ENCODE measurements around the gene CFAP97D2. TPM values are rescaled to one million over a fixed set of nuclear protein-coding genes. Genes with fewer than 3 reads are reported as not detected.
"Not testable (repeated sequence)": the region's sequence is repeated elsewhere in the genome, so short reads cannot be mapped to it uniquely, and the experiment has no call there.

The CFAP97D2 gene
- total RNA-seq, 5 donors from 2014 or later (not counting 1 experiment from before 2014, with no cell fraction given), result 0.92 to 4.5 (median 2.6) TPM

DNA sequence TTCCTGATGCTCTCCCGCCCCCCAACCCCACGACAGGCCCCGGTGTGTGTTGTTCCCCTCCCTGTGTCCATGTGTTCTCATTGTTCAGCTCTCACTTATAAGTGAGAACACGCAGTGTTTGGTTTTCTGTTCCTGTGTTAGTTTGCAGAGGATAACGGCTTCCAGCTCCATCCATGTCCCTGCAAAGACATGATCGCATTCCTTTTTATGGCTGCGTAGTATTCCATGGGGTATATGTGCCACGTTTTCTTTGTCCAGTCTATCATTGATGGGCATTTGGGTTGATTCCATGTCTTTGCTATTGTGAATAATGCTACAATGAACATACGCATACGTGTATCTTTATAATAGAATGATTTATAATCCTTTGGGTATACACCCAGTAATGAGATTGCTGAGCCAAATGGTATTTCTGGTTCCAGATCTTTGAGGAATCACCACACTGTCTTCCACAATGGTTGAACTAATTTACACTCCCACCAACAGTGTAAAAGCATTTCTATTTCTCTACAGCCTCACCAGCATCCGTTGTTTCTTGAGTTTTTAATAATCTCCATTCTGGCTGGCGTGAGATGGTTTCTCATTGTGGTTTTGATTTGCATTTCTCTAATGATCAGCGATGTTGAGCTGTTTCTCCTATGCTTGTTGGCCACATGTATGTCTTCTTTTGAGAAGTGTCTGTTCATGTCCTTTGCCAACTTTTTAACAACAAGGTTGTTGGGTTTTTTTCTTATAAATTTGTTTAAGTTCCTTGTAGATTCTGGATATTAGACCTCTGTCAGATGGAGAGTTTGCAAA, 20.0 kb upstream of the CFAP97D2 start:
- Mint-ChIP-seq H3K27ac (peak overlapping the region; percentile 77 to 97), H3K4me3 (peak overlapping the region in 1 of 3 donors; percentile 13), H3K4me1 (peaks cover 75 to 84% (median 82%) of the 10 kb centered on the region in 3 donors)
- H3K36me3 Mint-ChIP-seq; ATAC-seq (replicated peaks in 1 of 4); H3K4me3 ChIP-seq (ENCODE audit: control insufficient read depth in 1 of 2, extremely low read depth in 1 of 2, low read length in 1 of 2); DNase-seq; H3K9me3 ChIP-seq; H3K36me3 ChIP-seq (ENCODE audit: control insufficient read depth in 2 of 2, extremely low read depth in 1 of 2, insufficient read depth in 1 of 2, low read length in 1 of 2); H3K27me3 ChIP-seq (replicated peaks in 1 of 2; ENCODE audit: control insufficient read depth in 2 of 2, extremely low read depth in 1 of 2, insufficient read depth in 2 of 2, low read length in 1 of 2); CTCF ChIA-PET; H3K9me3 Mint-ChIP-seq; H3K27ac ChIP-seq (ENCODE audit: low read length); H3K27me3 Mint-ChIP-seq: not testable (repeated sequence)
- peaks cover 27 to 75% of the 10 kb centered on the region in 2 experiments for H3K4me1 ChIP-seq (ENCODE audit: control insufficient read depth in 1 of 2, extremely low read depth in 1 of 2, insufficient read depth in 2 of 2, low read length in 2 of 2)
- 93% methylated on average over 3 of the region's 13 CpGs for WGBS (ENCODE audit: insufficient coverage)
- POLR2A ChIA-PET, result interaction anchor here (0.6 to 0.9 kb wide), 2 partner anchors 16 to 48 kb away, joined by 3 read pairs; no protein-coding TSS in a partner anchor

DNA sequence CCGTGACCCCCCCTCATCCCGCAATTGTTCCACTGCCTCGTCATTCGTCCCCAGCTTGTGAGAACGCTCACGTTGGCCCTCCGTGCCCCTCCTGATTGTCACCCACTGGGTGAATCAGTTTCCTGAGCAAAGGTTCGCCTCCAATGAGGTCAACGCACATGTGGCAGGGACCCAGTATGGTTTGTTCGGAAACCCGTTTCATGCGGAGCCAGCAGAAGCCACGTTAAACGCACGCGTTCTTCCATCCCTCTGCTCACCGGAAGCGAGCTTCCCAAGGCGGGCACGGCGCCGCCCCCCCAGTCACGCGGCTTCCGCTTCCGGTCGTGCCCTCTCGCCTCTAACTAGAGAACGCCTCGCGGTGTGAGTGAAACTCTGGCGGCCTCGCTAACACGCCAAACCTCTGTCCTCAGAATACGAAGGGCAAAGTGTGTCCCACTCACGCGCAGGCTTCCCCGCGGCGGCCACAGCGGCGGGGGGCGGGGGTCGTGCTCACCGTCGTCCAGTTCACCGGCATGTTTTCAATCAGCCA, 18.0 kb upstream of the CFAP97D2 start:
- WGBS (ENCODE audit: insufficient coverage), result 89% methylated on average over 43 of the region's 47 CpGs
- Histone ChIP-seq H3K4me3 (ENCODE audit: control insufficient read depth in 1 of 2, extremely low read depth in 1 of 2, low read length in 1 of 2) (no peak overlapping the region), H3K4me1 (ENCODE audit: control insufficient read depth in 1 of 2, extremely low read depth in 1 of 2, insufficient read depth in 2 of 2, low read length in 2 of 2) (peaks cover 23 to 78% of the 10 kb centered on the region in 2 experiments), H3K36me3 (ENCODE audit: control insufficient read depth in 2 of 2, extremely low read depth in 1 of 2, insufficient read depth in 1 of 2, low read length in 1 of 2) (no peaks in the 10 kb centered on the region), H3K27me3 (replicated peaks in 1 of 2; ENCODE audit: control insufficient read depth in 2 of 2, extremely low read depth in 1 of 2, insufficient read depth in 2 of 2, low read length in 1 of 2) (peaks cover 0 to 7% of the 10 kb centered on the region in 2 experiments), H3K27ac (ENCODE audit: low read length) (peak overlapping the region; percentile 63), H3K9me3 (no peaks in the 10 kb centered on the region)
- no peaks in the 10 kb centered on the region for H3K27me3 Mint-ChIP-seq
- peaks cover 0 to 6% (median 0%) of the 10 kb centered on the region in 3 donors for H3K9me3 Mint-ChIP-seq
- H3K4me1 Mint-ChIP-seq, result peaks cover 86 to 91% (median 90%) of the 10 kb centered on the region in 3 donors
- no peak for ATAC-seq (replicated peaks in 1 of 4)
- peak overlapping the region in 2 of 3 donors; percentile 6 to 76 for H3K4me3 Mint-ChIP-seq
- CTCF ChIA-PET, result no interaction called here
- peak overlapping the region; percentile 95 to 97 for H3K27ac Mint-ChIP-seq
- peak in 1 of 35 experiments; percentile 21 for DNase-seq
- H3K36me3 Mint-ChIP-seq, result no peaks in the 10 kb centered on the region
- POLR2A ChIA-PET, result interaction anchor here in 1 of 2 donors (1.5 kb wide), 1 partner anchor 10 kb away, joined by 4 read pairs; no protein-coding TSS in a partner anchor

DNA sequence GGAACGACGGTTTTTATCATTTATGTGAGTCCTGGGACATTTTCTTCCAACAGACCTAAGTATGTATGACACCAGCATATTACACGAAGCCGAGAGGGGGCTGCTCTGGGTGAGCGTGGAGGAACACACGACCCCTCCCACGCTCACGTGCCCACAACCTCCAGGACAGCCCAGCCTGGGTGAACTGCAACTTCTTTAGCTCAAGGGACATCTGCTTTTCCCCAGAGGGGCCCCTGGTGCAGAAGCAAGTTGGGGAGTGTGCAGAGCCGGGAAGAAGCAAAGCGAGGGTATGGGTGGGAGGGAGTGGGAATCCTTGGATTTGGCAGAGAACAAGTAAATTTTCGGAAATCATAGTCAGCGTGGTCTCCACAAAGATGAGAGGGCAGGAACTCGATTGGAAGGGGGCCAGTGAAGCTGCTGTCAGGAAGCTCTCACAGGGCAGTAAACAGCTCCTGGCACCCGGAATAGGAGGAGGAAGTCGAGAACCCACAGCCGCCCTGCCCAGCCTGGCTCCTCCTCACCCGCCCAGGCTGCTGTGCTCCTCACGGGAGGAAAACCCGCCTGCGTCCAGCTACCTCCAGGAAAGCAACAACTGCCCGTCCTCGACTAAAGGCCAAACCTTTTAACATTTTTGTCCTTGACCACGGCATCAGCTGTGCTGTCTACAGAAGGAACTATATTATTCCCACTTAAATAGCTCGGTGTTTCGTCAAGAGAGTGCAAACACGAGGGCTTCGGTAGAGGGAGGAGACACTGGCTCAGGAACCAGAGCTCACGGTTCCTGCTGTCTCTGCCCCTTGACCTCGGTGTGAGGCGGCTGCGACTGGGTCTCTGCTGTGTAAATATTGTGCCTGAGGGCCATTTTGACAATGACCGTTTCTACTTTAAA, 17.2 kb upstream of the CFAP97D2 start:
- Mint-ChIP-seq H3K36me3 (no peaks in the 10 kb centered on the region), H3K4me1 (peaks cover 87 to 92% (median 91%) of the 10 kb centered on the region in 3 donors), H3K27ac (peak overlapping the region; percentile 95 to 97), H3K27me3 (no peaks in the 10 kb centered on the region), H3K4me3 (peak overlapping the region; percentile 73 to 76 (median 73)), H3K9me3 (peaks cover 0 to 6% (median 0%) of the 10 kb centered on the region in 3 donors)
- WGBS (ENCODE audit: insufficient coverage), result 22% methylated on average over 14 of the region's 32 CpGs
- no peaks in the 10 kb centered on the region for H3K9me3 ChIP-seq
- H3K4me3 ChIP-seq (ENCODE audit: control insufficient read depth in 1 of 2, extremely low read depth in 1 of 2, low read length in 1 of 2), result peak overlapping the region; percentile 30 to 43
- H3K27ac ChIP-seq (ENCODE audit: low read length), result peak overlapping the region; percentile 63
- ATAC-seq (replicated peaks in 1 of 4) (peak; percentile 81 to 89 (median 86)), DNase-seq (peak in 24 of 35 experiments; percentile 36 to 66 (median 48))
- H3K36me3 ChIP-seq (ENCODE audit: control insufficient read depth in 2 of 2, extremely low read depth in 1 of 2, insufficient read depth in 1 of 2, low read length in 1 of 2), result no peaks in the 10 kb centered on the region
- POLR2A ChIA-PET, result interaction anchor here in 1 of 2 donors (0.9 to 1.5 kb wide), 2 partner anchors 11 to 14 kb away, joined by 4 read pairs; no protein-coding TSS in a partner anchor
- CTCF ChIA-PET, result interaction anchor here in 1 of 2 donors (0.8 to 1.3 kb wide), 2 partner anchors 11 to 13 kb away, joined by 3 to 5 read pairs; no protein-coding TSS in a partner anchor
- H3K4me1 ChIP-seq (ENCODE audit: control insufficient read depth in 1 of 2, extremely low read depth in 1 of 2, insufficient read depth in 2 of 2, low read length in 2 of 2), result peaks cover 22 to 79% of the 10 kb centered on the region in 2 experiments
- peaks cover 0 to 11% of the 10 kb centered on the region in 2 experiments for H3K27me3 ChIP-seq (replicated peaks in 1 of 2; ENCODE audit: control insufficient read depth in 2 of 2, extremely low read depth in 1 of 2, insufficient read depth in 2 of 2, low read length in 1 of 2)

DNA sequence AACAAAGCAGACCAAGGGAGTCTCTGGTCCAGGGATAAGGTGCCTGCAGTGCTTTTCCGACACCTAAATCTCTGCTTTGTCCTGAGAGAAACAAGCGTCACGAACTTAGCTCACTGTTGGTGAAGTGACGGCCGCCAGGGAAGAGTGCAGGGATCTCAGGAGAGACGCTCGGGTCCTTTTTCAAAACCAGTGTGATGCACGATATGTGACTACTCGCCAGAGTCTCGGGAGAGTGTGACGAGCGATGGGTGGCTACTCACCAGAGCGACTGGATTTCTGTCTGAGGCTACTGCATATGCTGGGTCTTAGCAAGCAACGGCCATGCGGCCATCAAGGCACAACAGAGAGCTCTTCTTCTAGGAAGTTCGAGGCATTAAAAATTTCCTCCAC, 16.5 kb upstream of the CFAP97D2 start:
- DNase-seq (no peak), ATAC-seq (replicated peaks in 1 of 4) (no peak)
- Histone ChIP-seq H3K4me3 (ENCODE audit: control insufficient read depth in 1 of 2, extremely low read depth in 1 of 2, low read length in 1 of 2) (peak overlapping the region in 1 of 2 donors; percentile 43), H3K36me3 (ENCODE audit: control insufficient read depth in 2 of 2, extremely low read depth in 1 of 2, insufficient read depth in 1 of 2, low read length in 1 of 2) (no peaks in the 10 kb centered on the region), H3K9me3 (no peaks in the 10 kb centered on the region), H3K27ac (ENCODE audit: low read length) (peak overlapping the region; percentile 19), H3K4me1 (ENCODE audit: control insufficient read depth in 1 of 2, extremely low read depth in 1 of 2, insufficient read depth in 2 of 2, low read length in 2 of 2) (peaks cover 20 to 77% of the 10 kb centered on the region in 2 experiments), H3K27me3 (replicated peaks in 1 of 2; ENCODE audit: control insufficient read depth in 2 of 2, extremely low read depth in 1 of 2, insufficient read depth in 2 of 2, low read length in 1 of 2) (peaks cover 0 to 10% of the 10 kb centered on the region in 2 experiments)
- Mint-ChIP-seq H3K27ac (peak overlapping the region; percentile 95 to 97), H3K36me3 (no peaks in the 10 kb centered on the region), H3K9me3 (peaks cover 0 to 6% (median 0%) of the 10 kb centered on the region in 3 donors), H3K4me3 (peak overlapping the region in 2 of 3 donors; percentile 73 to 76), H3K27me3 (no peaks in the 10 kb centered on the region), H3K4me1 (peaks cover 89 to 92% (median 91%) of the 10 kb centered on the region in 3 donors)
- POLR2A ChIA-PET, result interaction anchor here in 1 of 2 donors (0.9 to 1.5 kb wide), 2 partner anchors 12 to 13 kb away, joined by 4 read pairs; no protein-coding TSS in a partner anchor
- WGBS (ENCODE audit: insufficient coverage), result 94% methylated on average over 15 of the region's 16 CpGs
- CTCF ChIA-PET, result interaction anchor here in 1 of 2 donors (1.3 kb wide), 1 partner anchor 14 kb away, joined by 5 read pairs; no protein-coding TSS in a partner anchor

DNA sequence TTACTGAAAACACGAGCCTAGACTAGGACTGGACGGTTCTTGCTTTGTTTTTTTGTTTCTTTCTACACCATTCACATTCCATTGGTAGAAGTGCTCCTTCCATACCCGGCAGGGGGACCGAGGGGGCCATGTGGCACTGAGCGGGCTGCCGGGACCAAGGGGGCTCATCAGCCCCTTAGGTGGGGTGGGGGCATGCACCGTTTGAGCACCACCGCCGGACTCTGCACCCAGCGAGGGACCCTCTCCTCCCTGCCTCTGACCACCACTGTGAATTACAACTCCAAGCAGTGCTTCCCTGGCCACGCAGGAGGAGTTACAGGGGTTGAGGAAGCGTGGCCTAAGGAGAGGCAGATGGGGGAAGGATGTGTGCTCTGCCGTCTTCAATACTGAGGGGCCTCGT, 15.0 kb upstream of the CFAP97D2 start:
- ChIA-PET CTCF (no interaction called here), POLR2A (interaction anchor here in 1 of 2 donors (0.5 kb wide), 1 partner anchor 278 kb away, joined by 8 read pairs; no protein-coding TSS in a partner anchor)
- no peak for ATAC-seq (replicated peaks in 1 of 4)
- Histone ChIP-seq H3K27ac (ENCODE audit: low read length) (no peak overlapping the region), H3K9me3 (no peaks in the 10 kb centered on the region), H3K36me3 (ENCODE audit: control insufficient read depth in 2 of 2, extremely low read depth in 1 of 2, insufficient read depth in 1 of 2, low read length in 1 of 2) (no peaks in the 10 kb centered on the region), H3K4me3 (ENCODE audit: control insufficient read depth in 1 of 2, extremely low read depth in 1 of 2, low read length in 1 of 2) (no peak overlapping the region), H3K4me1 (ENCODE audit: control insufficient read depth in 1 of 2, extremely low read depth in 1 of 2, insufficient read depth in 2 of 2, low read length in 2 of 2) (peaks cover 20 to 67% of the 10 kb centered on the region in 2 experiments), H3K27me3 (replicated peaks in 1 of 2; ENCODE audit: control insufficient read depth in 2 of 2, extremely low read depth in 1 of 2, insufficient read depth in 2 of 2, low read length in 1 of 2) (peaks cover 0 to 10% of the 10 kb centered on the region in 2 experiments)
- H3K27me3 Mint-ChIP-seq, result no peaks in the 10 kb centered on the region
- peaks cover 2 to 4% (median 3%) of the 10 kb centered on the region in 3 donors for H3K9me3 Mint-ChIP-seq
- DNase-seq, result no peak
- H3K36me3 Mint-ChIP-seq, result peaks cover 3% of the 10 kb centered on the region
- H3K4me1 Mint-ChIP-seq, result peaks cover 88 to 92% (median 91%) of the 10 kb centered on the region in 3 donors
- 75% methylated on average over 3 of the region's 14 CpGs for WGBS (ENCODE audit: insufficient coverage)
- H3K27ac Mint-ChIP-seq, result peak overlapping the region; percentile 39 to 84
- H3K4me3 Mint-ChIP-seq, result peak overlapping the region in 1 of 3 donors; percentile 43

All from T-cell (primary cell).